Sigmoid colon (tissue), 7 donors: Measurements from ENCODE around the gene SMARCE1. TPM values are rescaled to one million over a fixed set of nuclear protein-coding genes. Genes with fewer than 3 reads are reported as not detected.

Experiments
- DNase-seq: peaks from one replicate; pipeline ENCODE4 v3.0.0-alpha.2; 2019
- H3K27ac ChIP-seq, 4 donors: fragments of 200-600 bp; sonication (generic); one replicate each; pipeline ENCODE4 v1.5.1; 2016 to 2019; ENCODE audit warnings: mild to moderate bottlenecking in 1 of 4
- H3K27me3 ChIP-seq, 3 donors: fragments of 200-600 bp; sonication (generic); one replicate each; pipeline ENCODE4 v1.5.1; 2019; ENCODE audit warnings: mild to moderate bottlenecking in 1 of 3
- H3K36me3 ChIP-seq, 4 donors: fragments of 200-600 bp; sonication (generic); one replicate each; pipeline ENCODE4 v1.5.1; 2016 to 2019
- H3K4me1 ChIP-seq, 4 donors: fragments of 200-600 bp; sonication (generic); one replicate each; pipeline ENCODE4 v1.5.1; 2017 to 2019
- H3K4me3 ChIP-seq, 4 donors: fragments of 200-600 bp; sonication (generic); one replicate each; pipeline ENCODE4 v1.5.1; 2017 to 2019; ENCODE audit warnings: mild to moderate bottlenecking in 2 of 4, moderate library complexity in 1 of 4
- H3K9me3 ChIP-seq, 4 donors: fragments of 200-600 bp in 3 of 4; sonication (generic) in 3 of 4; one replicate each; pipeline versions ENCODE4 v1.5.1 to v1.6.1; 2013 to 2019
- CTCF ChIP-seq, 4 experiments: fragments of 450-650 bp in 3 of 4; fragments of 200-600 bp in 1 of 4; IDR thresholded peaks; one replicate each; pipeline ENCODE4 v1.5.1; 2016 to 2019; ENCODE audit warnings: antibody characterized with exemption in 4 of 4, mild to moderate bottlenecking in 3 of 4, moderate library complexity in 2 of 4
- EP300 ChIP-seq, 4 donors: sonication (generic); formaldehyde crosslinking; IDR thresholded peaks; one replicate each; pipeline ENCODE4 v1.6.1; 2017; ENCODE audit warnings: antibody characterized with exemption in 4 of 4
- POLR2A ChIP-seq, 2 donors: fragments of 450-650 bp; IDR thresholded peaks; one replicate each; pipeline ENCODE4 v1.6.1; 2016; ENCODE audit warnings: antibody characterized with exemption in 2 of 2, mild to moderate bottlenecking in 2 of 2, moderate library complexity in 2 of 2
- POLR2AphosphoS5 ChIP-seq, 4 donors: sonication (generic); formaldehyde crosslinking; IDR thresholded peaks; one replicate each; pipeline ENCODE4 v1.6.1; 2017; ENCODE audit warnings: antibody characterized with exemption in 4 of 4
- WGBS, 2 donors: extraction: QIAGEN DNeasy Blood & Tissue Kit; methylation state at CpG; one replicate each; pipeline ENCODE4 v1.1.7; 2013; 5-methylcytosine and 5-hydroxymethylcytosine counted together
- intact Hi-C: fragments of 100-400 bp; cut with DNase I; formaldehyde crosslinking; loops from one replicate; pipeline ENCODE4 v1.15.1; 2023
- polyA plus RNA-seq, 3 donors: library from polyadenylated mRNA; stranded (reverse); fragments of 200-250 nt; gene quantifications; one replicate each; pipeline ENCODE4 v1.2.3, GENCODE V29; 2013
- total RNA-seq, 4 donors: library from RNA; depleted of rRNA; stranded (reverse); fragments of >200 nt; gene quantifications; one replicate each; pipeline ENCODE4 v1.1.0, GENCODE V29; 2016
- donor health status: healthy with polysubstance abuse.
- donor health status: Bipolar disorder and iron deficiency.
- donor health status: healthy.

Gene SMARCE1
- total and polyA plus RNA-seq, 7 donors, result 68.2 to 120 (median 87.3) TPM

GRCh38 chr17:40606548-40607353 lies 40.9 kb downstream of the SMARCE1 start:
- DNase-seq, result no peak
- WGBS, 2 donors, result 68 to 74% methylated on average over 10 of the region's 10 CpGs
- no peaks in the 10 kb centered on the region for H3K9me3 ChIP-seq
- H3K27me3 ChIP-seq, result no peaks in the 10 kb centered on the region
- intact Hi-C loops, result no loop called here
- no peak for TF ChIP-seq CTCF (IDR thresholded peaks at IDR 0.05)
- TF ChIP-seq POLR2AphosphoS5 (IDR thresholded peaks at IDR 0.05), result no peak
- TF ChIP-seq POLR2A (IDR thresholded peaks at IDR 0.05), result no peak
- no peak for TF ChIP-seq EP300 (IDR thresholded peaks at IDR 0.05)
- no peak overlapping the region for H3K27ac ChIP-seq
- no peaks in the 10 kb centered on the region for H3K36me3 ChIP-seq
- peaks cover 0 to 17% (median 14%) of the 10 kb centered on the region in 4 donors for H3K4me1 ChIP-seq
- no peak overlapping the region for H3K4me3 ChIP-seq

GRCh38 chr17:40605306-40605705 lies 42.3 kb downstream of the SMARCE1 start:
- no peak for DNase-seq
- no peaks in the 10 kb centered on the region for H3K9me3 ChIP-seq
- no peaks in the 10 kb centered on the region for H3K27me3 ChIP-seq
- H3K27ac ChIP-seq, result no peak overlapping the region
- H3K4me3 ChIP-seq, result no peak overlapping the region
- 82 to 89% methylated on average over 6 of the region's 6 CpGs for WGBS, 2 donors
- TF ChIP-seq POLR2A (IDR thresholded peaks at IDR 0.05) (no peak), EP300 (IDR thresholded peaks at IDR 0.05) (no peak), CTCF (IDR thresholded peaks at IDR 0.05) (no peak), POLR2AphosphoS5 (IDR thresholded peaks at IDR 0.05) (no peak)
- intact Hi-C loops, result no loop called here
- peaks cover 0 to 21% (median 14%) of the 10 kb centered on the region in 4 donors for H3K4me1 ChIP-seq
- no peaks in the 10 kb centered on the region for H3K36me3 ChIP-seq

- intact Hi-C loops, result no loop called here
- Histone ChIP-seq H3K9me3 (no peaks in the 10 kb centered on the region), H3K27ac (no peak overlapping the region), H3K4me3 (no peak overlapping the region), H3K36me3 (no peaks in the 10 kb centered on the region), H3K27me3 (no peaks in the 10 kb centered on the region), H3K4me1 (peaks cover 0 to 21% (median 14%) of the 10 kb centered on the region in 4 donors)
- TF ChIP-seq POLR2AphosphoS5 (IDR thresholded peaks at IDR 0.05) (no peak), POLR2A (IDR thresholded peaks at IDR 0.05) (no peak), CTCF (IDR thresholded peaks at IDR 0.05) (no peak), EP300 (IDR thresholded peaks at IDR 0.05) (no peak)
- 86 to 89% methylated on average over 8 of the region's 8 CpGs for WGBS, 2 donors
- DNase-seq, result no peak
Measured at GRCh38 chr17:40604327-40605080, 43.1 kb downstream of the SMARCE1 start.

GRCh38 chr17:40602445-40603443 lies 44.9 kb downstream of the SMARCE1 start:
- Histone ChIP-seq H3K27me3 (no peaks in the 10 kb centered on the region), H3K9me3 (no peaks in the 10 kb centered on the region), H3K27ac (peak overlapping the region in 3 of 4 donors; percentile 70 to 75 (median 75)), H3K36me3 (no peaks in the 10 kb centered on the region), H3K4me3 (no peak overlapping the region), H3K4me1 (peaks cover 0 to 21% (median 14%) of the 10 kb centered on the region in 4 donors)
- intact Hi-C loops, result no loop called here
- DNase-seq, result peak; percentile 83
- 72 to 85% methylated on average over 22 of the region's 22 CpGs for WGBS, 2 donors
- no peak for TF ChIP-seq POLR2A (IDR thresholded peaks at IDR 0.05)
- TF ChIP-seq EP300 (IDR thresholded peaks at IDR 0.05), result peak in 1 of 4 donors; percentile 32
- TF ChIP-seq POLR2AphosphoS5 (IDR thresholded peaks at IDR 0.05), result peak; percentile 77 to 88 (median 84)
